GM20431 (cell line): Measurements from ENCODE around the gene MTMR2.
"Not testable (repeated sequence)": the region's sequence is repeated elsewhere in the genome, so short reads cannot be mapped to it uniquely, and the experiment has no call there.

Experiments
- in situ Hi-C: fragments of 300-500 bp; cut with MseI, MboI; formaldehyde crosslinking; loops from one replicate; pipeline ENCODE4 v1.15.0; 2020; ENCODE audit warnings: low sequenced_read_pairs; ENCODE audit not compliant: unreplicated experiment

The MTMR2 gene

DNA sequence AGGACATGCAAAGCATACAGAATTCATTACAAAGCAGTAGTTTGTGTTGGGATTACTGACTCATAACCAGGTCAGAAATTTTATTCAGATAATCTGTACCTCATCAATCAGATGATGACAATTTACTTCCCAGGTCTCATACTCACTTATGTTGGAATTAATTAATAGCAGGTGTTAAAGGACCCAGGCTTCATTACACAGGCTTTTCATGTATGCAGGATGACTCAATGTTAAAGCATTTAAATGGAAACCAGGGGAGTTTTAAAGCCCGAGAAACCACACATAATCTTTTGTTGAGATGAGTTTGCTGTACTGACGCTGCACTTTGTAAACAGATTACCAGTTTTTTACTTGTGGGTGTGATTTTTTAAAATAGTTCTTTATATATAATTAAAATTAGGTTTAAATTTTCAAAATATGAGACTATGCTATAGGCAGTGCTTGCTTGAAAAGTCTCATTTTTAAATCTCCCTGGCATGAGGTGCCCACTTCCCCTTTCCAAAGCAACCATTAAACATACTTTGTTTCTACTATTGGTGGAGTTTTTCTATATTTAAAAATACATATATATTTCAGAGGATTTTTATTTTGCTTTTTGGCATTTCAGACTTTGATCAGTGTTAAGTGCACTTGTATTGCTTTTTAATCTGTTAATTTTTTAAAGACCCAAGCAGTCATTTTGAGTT lies 92.6 kb downstream of the MTMR2 start:
- in situ Hi-C loops: loop anchor here (25.0 kb wide), 1 partner anchor 531 kb away; no protein-coding TSS in a partner anchor

DNA sequence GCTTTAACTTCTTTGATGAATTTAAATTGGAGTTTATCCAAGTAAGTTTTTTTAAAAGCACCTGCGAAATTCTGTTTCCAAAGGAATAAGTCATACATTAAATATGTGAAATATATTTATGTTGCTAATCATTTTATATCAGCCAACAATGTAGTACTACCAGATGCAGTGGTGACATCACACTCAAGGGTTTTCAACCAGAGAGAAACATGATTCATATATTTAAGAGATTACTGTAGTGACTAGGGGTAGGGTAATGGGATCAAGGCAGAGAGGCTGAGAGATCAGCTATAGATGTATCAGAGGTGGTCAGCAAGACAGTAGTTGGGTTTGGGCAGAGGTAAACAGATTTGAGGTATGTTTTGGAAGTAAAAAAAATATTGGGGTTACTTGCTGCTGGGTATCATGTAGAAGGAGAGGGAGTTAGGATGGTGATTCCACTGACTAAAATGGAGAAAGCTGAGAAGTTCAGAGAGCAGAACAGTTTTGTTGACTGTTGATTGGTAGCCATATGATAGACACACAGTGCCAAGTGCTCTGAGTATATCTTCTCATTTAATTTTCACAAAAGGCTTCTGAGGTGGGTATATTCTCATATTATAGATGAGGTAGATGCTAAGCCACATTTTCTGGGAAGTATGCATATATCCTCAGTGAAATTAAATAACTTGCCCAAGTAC lies 94.2 kb downstream of the MTMR2 start:
- in situ Hi-C loops: loop anchor here (25.0 kb wide), 1 partner anchor 533 kb away; no protein-coding TSS in a partner anchor

DNA sequence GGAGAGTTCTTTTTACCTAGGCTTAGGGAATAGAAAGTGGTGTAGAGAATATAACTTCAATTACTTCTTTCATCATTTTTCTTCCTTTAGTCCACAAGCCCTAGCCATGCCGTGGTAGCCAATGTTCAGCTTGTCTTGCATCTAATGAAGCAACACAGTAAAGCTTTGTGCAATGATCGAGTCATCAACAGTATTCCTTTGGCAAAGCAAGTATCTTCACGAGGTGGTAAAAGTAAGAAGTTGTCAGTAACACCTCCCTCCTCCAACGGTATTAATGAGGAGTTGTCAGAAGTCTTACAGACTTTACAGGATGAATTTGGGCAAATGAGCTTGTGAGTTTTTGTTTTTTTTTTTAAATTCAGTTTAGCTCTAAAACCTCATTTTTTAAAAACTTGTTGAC lies 96.2 kb downstream of the MTMR2 start:
- in situ Hi-C loops: loop anchor here (25.0 kb wide), 1 partner anchor 535 kb away; no protein-coding TSS in a partner anchor

DNA sequence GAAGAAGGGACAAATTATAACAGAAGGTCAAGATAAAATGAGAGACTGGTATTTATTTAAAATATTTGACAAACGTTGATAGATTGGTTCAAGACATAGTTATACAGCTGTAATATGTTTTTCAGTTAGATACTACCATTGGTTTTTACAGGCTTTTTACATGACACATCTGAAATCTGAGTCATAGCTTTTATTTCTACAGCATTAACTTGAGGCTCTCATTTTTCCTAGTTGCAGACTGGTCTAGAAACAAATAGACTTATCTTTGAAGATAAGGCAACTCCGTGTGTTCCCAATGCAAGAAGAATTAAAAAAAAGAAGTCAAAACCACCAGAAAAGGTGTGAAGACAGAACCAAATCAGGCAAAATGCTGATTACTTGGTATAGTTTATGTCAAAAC lies 102.3 kb downstream of the MTMR2 start:
- in situ Hi-C loops: no loop called here

DNA sequence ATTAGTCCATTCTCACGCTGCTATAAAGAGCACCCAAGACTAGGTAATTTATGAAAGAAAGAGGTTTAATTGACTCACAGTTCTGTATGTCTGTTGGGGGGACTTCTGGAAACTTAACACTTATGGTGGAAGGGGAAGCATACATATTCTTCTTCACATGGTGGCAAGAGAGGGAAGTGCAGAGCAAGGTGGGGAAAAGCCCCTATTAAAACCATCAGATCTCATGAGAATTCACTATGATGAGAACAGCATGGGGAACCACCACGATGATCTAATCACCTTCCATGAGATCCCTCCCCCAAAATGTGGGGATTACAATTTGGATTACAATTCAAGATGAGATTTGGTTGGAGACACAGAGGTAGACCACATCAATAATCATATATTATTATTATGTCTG lies 107.9 kb downstream of the MTMR2 start:
- in situ Hi-C loops: no loop called here

DNA sequence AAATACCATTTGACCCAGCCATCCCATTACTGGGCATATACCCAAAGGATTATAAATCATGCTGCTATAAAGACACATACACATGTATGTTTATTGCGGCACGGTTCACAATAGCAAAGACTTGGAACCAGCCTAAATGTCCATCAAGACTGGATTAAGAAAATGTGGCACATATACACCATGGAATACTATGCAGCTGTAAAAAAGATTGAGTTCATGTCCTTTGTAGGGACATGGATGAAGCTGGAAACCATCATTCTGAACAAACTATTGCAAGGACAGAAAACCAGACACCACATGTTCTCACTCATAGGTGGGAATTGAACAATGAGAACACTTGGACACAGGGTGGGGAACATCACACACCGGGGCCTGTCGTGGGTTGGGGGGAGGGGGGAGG lies 112.9 kb downstream of the MTMR2 start:
- in situ Hi-C loops: not testable (repeated sequence)

DNA sequence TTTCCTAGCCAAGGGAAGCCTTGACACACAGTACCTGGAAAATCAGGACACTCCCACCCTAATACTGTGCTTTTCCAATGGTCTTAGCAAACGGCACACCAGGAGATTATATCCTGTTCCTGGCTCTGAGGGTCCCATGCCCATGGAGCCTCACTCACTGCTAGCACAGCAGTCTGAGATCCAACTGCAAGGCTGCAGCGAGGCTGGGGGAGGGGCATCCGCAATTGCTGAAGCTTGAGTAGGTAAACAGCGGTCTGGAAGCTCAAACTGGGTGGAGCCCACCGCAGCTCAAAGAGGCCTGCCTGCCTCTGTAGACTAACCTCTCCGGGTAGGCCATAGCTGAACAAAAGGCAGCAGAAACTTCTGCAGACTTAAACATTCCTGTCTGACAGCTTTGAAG lies 117.4 kb downstream of the MTMR2 start:
- in situ Hi-C loops: not testable (repeated sequence)

DNA sequence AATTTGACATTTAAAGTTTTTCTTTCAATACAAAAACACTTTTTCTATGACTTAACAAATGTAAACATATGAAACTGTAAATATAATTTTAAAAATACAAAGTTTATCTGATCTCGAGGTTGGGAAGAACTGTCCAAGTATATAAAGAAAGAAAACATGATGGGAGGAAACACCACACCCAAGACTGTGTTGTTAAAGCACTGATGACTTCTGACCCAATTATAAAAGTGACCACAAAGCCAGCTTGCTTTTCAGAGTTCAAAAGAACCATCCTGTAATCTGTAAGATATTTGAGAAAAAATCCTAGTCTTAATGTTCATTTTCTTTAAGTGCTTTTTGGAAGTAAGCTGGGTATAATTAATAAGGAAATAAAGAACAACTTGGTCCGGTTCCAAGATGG lies 118.0 kb downstream of the MTMR2 start:
- in situ Hi-C loops: no loop called here

DNA sequence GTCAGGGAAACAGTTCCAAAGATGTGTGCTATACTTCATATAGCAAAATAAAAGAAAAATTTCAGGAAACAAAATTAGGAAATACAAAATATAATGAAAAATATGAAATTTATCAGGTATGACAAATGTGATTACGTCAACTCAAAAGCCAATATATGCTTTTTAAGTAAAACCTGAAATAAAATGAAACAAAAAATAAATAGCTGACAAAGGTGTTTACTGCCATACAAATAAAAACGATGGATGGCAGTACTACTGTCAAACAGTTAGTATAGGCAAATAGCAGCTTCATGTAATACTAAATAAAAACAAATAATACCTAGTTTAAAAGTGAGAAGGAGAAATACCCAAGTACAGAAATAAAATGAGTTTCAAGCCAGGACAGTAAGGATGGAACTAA lies 119.9 kb downstream of the MTMR2 start:
- in situ Hi-C loops: no loop called here

DNA sequence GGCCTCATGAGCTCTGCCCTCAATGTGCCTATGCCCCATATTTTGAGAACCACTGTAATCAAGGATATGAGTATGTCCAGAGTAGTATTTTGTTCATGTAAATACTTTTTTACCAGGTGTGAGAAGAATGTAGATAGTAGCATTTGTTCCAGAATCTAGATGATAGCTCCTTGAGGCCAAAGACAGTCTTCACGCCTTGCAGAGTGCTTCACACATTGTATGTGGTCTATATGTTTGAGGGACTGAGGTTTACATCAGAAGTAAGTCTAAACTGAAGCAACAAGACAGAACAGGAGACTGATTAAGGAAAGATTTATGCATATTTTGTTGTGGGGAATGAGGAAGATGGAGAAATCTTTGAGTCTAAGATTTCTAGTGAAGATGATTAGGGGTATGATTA lies 121.1 kb downstream of the MTMR2 start:
- in situ Hi-C loops: no loop called here

DNA sequence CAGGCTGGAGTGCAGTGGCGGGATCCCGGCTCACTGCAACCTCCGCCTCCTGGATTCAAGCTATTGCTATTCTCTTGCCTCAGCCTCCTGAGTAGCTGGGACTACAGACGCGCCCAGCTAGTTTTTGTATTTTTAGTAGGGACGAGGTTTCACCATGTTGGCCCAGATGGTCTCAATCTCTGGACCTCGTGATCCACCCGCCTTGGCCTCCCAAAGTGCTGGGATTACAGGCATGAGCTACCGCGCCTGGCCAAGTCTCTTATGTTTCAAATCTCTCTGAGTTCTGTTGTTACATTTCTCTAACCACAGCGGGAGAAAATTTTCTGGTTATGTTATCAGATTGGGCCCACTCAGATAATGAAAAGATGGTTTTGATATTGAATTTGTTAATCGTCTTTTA lies 123.5 kb downstream of the MTMR2 start:
- in situ Hi-C loops: no loop called here

DNA sequence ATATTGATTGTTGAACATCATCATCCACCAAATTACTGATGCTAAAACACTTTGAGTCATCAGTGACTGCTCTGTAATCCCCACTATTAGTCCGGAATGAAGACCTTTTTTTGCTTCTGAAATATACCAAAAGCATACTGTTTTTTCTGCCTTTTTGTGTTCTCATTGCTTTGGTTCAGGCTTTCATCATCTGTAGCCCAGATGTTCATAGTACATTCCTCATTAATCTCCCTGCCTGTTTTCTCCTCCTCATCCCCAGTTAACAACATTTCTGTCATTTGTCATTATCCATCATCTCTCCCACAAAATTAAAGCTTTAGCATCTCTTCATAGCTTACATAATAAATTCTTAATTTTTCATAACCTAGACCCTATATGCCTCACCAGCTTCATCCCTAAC lies 124.4 kb downstream of the MTMR2 start:
- in situ Hi-C loops: no loop called here

DNA sequence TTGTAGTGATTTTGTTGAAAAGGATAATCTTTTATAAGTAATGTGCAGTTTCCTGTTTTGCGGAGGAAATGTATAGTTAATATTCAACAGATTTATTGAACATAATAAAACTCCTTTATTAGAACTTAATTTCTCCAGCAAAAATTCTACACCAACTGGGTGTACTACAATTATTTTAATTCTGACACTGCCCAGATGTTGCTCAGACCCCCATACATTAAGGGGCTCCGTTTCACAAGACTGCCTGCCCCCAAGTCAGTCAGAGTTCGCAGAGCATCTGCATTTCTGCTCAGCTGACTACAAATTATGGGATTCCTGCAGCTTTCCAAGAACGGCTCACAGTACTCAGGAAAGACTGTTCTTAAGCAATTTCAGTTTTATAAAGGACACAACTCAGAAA lies 127.4 kb downstream of the MTMR2 start:
- in situ Hi-C loops: no loop called here

DNA sequence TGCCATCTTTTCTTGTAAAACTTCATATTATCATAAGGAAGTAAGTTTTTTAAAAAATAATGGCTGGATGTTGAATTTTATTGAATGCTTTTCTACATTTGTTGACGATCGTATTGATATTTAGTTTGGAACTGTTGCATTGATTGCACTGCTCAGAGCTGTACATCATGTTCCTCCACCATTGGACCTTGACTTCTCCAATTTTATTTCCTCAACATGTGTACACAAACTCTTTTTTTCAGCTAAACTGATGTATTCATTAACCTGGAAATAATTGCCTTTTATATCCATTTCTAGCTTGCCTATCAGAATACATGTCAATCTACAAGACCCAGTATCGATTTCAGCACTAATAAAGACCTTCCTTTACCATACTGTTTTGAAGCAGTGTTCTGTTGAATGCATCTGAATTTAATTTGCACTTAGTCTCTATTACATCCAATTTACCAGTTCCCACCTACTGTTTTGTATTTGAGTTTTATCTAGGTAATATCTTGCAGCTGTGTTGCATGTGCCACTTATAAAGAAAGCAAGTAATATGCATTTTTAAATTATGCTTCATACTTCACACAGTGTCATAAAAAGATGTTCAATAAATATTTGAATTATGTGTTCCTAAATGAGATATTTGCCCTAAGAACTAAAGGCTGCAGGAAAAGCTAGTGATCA lies 128.1 kb downstream of the MTMR2 start:
- in situ Hi-C loops: no loop called here

DNA sequence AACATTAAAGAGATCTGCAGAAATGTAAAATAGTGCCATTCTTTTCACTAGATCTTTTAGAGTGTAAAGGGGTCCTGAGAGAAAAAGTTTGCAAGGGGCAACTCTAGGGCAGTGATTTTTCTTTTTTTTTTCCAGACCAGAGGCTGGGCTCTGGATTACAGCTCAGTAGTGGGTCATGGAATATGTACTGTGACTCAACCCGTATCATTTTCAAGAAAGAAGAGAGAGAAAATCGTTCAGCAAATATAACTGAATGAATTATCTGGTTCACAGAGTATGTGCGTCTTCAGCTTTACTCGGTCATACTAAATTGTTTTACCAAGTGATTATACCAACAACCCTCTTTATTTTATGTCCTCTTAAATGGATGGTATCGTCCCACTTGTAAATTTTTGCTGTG lies 129.8 kb downstream of the MTMR2 start:
- in situ Hi-C loops: no loop called here

DNA sequence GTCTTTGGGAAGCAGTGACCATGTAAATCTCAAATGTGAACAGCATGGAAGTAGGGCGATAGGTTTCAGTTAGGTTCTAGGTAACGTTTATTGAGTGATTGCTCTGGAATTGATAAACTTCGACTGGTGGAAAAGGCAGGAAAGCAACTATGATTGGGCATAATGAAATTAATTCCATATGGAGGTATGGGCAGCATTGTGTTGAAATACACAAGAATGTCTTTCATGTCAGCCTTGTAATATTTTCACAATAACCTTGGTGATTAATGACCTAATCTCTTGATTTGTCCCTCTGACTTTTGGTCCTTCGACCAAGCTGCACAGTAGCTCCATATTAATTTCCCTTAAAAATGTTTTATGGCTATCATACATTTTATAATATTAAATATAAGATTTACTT lies 130.8 kb downstream of the MTMR2 start:
- in situ Hi-C loops: no loop called here

DNA sequence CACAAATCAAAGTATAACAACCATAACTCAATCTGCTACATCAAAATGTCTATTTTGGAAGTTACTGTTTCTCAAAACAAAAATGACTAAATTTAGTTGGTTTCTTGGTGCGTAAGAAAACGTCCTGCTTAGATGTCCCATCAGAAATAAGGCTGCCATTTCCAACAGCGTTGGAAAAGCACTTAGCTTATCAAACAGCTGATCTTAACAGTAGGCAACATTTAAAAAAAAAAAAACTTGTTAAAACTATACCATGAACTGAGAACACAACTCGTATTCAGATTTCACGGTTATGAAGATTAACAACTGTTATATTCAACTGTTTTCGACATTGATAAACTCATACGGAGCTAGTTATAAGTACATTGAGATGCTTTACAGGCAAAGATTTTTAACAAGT lies 131.2 kb downstream of the MTMR2 start:
- in situ Hi-C loops: no loop called here

DNA sequence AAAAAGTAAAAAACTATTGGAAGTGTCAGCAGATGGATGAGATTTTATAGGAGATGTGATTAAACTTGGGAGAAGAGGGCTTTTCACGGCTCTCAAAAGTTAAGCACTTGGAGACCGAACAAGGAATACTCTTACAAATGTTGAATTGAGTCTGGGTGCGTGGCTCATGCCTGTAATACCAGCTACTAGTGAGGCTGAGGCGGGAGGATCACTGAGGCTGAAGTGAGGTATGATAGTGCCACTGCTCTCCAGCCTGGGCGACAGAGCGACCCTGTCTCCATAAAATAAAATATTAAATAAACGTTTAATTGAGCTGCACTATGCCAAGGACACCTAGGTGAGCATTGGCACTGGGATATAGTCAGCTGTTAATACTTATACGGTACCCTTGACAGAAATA lies 131.7 kb downstream of the MTMR2 start:
- in situ Hi-C loops: no loop called here

DNA sequence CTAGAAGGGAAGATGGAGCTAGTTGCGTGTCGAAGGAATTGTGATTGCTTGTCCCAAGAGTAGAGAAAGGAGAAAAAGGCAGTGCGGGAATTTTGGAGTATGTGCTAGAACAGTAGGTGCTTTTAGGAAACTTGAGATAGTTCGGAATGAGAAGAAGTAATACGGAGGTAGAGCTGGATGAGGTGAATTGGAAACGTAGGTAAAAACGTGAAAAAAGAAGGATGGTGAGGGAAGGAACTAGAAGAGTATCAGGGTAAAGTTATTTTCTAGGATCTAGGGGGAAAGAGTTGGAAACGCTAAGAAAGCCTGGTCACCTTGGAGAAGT lies 132.2 kb downstream of the MTMR2 start:
- in situ Hi-C loops: no loop called here

DNA sequence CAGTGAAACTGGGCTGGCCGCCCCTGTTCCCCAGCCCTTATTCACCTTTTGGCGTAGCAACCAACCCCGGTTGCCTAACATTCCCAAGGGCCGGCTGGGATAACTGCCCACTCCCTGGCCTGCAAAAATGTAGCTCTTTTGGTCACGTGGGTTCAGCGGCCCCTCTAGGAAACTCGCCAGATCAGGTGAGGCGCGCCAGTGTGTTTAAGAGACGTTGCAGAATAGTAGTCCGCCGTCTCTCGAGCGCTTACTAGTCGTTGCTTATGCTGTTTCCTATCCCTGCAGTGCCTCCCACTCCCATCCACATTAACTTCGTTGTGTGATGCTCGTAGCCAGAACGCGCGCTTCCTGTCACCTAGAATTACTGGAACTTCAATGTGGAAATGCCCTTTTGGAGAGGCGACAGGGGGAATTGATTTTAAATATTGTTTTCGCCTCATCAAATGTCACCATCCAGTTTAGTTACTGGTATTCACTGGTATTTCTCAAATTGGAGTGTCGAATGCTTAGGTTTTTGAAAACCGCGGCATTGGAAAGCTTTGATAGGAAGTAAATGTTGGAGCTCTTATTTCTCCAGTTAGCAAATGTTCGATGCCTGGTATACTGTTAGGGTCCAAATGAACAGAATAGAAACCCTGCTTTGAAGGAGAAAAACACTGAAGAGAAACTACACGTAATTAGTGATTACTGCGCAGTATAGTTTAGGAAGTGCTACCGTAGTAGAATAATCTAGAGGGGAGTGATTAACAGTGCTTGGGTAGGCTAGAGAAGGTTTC lies 132.8 kb downstream of the MTMR2 start:
- in situ Hi-C loops: no loop called here
